Fibroblast of mammary gland (primary cell): ENCODE measurements around the gene WBP4.

Experiments used
- DNase-seq: peaks from one replicate; pipeline ENCODE4 v3.0.0-alpha.2; 2010; ENCODE audit warnings: low read depth
- H3K4me3 ChIP-seq: 2 replicates; pipeline ENCODE4 v1.5.1; 2011; ENCODE audit warnings: low read depth, mild to moderate bottlenecking, low read length, moderate library complexity; ENCODE audit not compliant: control insufficient read depth
- TF ChIP-seq, protein P1 (sequence below): conservative IDR thresholded peaks from 2 replicates; pipeline ENCODE4 v1.5.1; 2011; ENCODE audit warnings: low read depth, low read length, inconsistent platforms; ENCODE audit not compliant: control insufficient read depth, insufficient read depth

WBP4 gene, protein sequence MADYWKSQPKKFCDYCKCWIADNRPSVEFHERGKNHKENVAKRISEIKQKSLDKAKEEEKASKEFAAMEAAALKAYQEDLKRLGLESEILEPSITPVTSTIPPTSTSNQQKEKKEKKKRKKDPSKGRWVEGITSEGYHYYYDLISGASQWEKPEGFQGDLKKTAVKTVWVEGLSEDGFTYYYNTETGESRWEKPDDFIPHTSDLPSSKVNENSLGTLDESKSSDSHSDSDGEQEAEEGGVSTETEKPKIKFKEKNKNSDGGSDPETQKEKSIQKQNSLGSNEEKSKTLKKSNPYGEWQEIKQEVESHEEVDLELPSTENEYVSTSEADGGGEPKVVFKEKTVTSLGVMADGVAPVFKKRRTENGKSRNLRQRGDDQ

DNA sequence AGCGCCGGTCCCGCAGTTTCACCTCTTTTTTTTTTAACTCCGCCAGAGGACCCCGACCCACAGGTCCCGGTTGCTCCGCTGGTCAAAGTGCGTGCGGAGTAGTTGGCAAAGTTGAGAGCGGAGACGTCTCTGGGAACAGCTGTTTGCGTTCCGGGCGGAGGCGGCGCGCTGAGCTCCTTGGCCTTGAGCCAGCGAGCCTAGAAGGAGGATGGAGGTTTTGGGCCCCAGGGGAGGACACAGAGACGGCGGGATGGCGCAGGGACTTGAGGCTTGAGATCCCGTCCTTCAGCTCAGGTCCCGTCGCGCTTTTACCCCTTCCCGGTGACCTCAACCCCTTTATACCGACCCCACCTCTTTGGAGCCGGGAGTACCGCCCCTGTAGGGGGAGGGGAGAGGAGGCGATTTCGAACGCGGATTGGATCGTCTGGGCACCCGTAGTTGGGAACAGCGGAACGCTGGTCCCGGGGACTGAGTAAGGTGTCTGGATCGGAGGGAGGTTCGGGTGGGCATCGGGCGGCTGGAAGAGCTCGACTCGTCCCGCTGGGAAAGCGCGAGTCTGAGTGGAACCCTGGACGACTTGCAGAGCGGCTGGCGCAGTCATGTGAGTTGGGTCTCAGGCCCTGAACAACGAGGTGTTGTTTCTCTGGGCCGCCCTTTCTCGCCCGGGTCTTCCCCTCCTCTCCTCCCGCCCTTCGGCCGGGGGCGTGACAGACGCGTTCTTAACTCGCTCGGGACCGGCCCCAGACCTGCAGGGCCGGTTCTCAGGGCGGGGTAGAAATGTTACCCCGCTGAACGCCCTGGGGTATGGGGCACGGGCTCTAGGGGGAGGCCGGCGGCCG, at the start of gene WBP4:
Gene WBP4 (plus strand): TSS at position 435 of the 839 bp plus-strand sequence. CDS start 165 bp downstream, at position 600.
- TF ChIP-seq, protein P1, sequence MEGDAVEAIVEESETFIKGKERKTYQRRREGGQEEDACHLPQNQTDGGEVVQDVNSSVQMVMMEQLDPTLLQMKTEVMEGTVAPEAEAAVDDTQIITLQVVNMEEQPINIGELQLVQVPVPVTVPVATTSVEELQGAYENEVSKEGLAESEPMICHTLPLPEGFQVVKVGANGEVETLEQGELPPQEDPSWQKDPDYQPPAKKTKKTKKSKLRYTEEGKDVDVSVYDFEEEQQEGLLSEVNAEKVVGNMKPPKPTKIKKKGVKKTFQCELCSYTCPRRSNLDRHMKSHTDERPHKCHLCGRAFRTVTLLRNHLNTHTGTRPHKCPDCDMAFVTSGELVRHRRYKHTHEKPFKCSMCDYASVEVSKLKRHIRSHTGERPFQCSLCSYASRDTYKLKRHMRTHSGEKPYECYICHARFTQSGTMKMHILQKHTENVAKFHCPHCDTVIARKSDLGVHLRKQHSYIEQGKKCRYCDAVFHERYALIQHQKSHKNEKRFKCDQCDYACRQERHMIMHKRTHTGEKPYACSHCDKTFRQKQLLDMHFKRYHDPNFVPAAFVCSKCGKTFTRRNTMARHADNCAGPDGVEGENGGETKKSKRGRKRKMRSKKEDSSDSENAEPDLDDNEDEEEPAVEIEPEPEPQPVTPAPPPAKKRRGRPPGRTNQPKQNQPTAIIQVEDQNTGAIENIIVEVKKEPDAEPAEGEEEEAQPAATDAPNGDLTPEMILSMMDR: peak; percentile 8
- peak; percentile 94 for DNase-seq
- peak within 1 kb of the TSS; percentile 88 for H3K4me3 ChIP-seq

DNA sequence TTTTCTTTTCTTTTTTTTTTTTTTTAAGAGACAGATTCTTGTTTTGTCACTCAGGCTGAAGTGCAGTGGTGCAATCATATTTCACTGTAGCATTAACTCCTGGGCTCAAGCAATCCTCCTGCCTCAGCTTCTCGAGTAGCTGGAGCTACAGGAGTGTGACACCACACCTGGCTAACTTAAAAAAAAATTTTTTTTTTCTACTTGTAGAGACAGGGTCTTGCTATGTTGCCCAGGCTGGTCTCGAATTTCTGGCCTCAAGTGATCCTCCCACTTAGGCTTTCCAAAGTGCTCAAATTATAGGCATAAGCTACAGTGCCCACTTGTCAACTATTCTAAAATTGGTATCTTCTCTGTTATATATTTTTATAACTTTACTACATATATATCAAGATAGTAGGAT, 48.8 kb upstream of the WBP4 start:
- TF ChIP-seq, protein P1: no peak
- no peak for DNase-seq
- no peak overlapping the region for H3K4me3 ChIP-seq

DNA sequence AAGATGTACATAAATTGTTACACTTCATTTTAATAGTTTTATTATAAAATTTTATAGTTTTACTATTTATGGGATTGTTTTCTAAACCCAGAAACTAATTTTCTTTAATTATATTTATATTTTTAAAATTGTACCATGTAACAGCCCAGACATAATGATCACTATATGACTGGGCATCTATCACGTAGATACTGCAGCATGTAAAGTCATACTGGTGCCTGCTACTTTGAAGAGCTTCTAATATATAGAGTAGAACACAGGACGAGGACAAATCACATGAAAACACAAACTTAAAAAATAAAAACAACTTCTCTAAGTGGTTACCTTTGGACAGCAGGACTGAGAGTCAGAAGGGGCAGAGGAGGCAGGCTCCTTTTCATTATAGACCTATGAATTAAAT, 47.5 kb upstream of the WBP4 start:
- no peak for DNase-seq
- H3K4me3 ChIP-seq: no peak overlapping the region
- TF ChIP-seq, protein P1: no peak

DNA sequence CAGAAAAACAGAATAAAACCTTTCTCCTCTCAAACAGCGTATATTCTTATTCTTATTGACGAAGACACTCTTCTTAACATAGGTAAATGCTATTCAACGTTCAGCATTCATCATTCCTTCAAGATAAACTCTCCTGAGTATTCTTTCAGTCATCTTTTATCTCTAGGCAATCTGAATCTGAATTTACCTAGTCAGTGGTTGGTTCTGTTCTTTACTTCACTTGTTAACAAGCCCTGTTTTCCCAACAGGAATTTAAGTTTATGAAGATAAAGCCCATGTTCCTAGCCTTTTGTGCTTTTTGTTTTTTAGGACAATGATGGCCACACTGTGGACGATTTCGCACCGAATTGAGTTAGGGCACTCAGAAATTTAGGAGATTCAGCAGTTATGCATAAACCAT, 45.4 kb upstream of the WBP4 start:
- H3K4me3 ChIP-seq: no peak overlapping the region
- TF ChIP-seq, protein P1: no peak
- DNase-seq: no peak

DNA sequence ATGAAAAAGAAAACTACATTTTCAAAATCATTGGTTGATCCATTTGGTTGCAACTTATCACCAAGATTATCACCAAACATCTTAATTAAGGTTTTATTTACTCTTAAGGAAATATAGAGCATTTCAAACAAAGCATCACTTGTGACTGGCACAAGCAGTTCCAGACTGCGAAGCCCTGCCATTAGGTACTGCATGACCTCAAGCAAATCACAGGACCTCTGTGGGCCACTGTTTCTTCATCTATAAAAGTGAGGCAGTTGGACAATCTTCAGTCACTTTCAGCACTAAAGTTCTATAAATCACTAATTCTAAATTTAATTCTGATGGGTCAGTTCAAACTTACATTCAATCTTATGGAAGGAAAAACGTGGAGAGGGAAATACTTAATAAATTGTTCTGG, 44.1 kb upstream of the WBP4 start:
- TF ChIP-seq, protein P1: no peak
- no peak overlapping the region for H3K4me3 ChIP-seq
- DNase-seq: no peak

DNA sequence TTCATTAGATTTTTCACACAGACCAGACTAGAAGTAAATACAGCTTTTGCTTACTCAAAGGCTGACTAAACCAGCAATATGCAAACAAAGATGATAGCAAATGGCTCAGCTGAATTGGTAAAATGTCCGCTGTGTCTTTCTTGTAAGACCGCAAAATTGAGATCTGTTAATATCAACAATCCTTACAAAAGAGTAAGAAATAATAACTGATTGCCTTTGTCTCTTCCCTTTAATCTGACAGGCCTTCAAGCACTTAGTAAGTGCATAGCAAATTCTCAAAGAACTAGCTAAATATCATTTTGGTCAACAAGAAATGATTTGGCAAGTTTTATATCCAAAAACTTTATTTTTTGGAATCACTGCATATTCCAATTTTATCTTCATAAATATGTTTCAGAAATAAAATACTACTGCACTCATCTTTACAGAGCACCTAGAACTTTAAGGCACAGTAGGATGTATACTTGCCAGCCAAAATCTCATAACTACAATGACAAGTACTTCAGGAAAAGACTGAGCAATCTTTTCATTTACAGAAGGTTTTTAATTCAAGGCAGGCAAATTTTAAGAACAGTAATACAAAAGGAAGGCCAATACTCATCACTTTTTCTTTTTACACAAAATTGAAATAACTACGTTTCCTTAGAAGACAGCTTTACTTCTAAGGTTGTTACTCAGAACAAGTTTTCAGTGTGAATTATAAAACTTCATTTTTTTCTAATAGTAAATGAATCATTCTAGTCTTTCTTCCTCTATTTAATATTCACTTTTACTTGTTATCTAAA, 43.3 kb upstream of the WBP4 start:
- TF ChIP-seq, protein P1: no peak
- no peak for DNase-seq
- peak overlapping the region; percentile 49 for H3K4me3 ChIP-seq
